Ishikawa (cell line): Measurements from ENCODE around the gene KCNG2.

Source experiments
- CEBPB ChIP-seq: IDR thresholded peaks from 2 replicates; pipeline ENCODE4 v1.6.1; 2012
- CREB1 ChIP-seq: IDR thresholded peaks from 2 replicates; pipeline ENCODE4 v1.6.1; 2012; ENCODE audit warnings: low read depth
- EGR1 ChIP-seq: IDR thresholded peaks from 2 replicates; pipeline ENCODE4 v1.6.1; 2012
- EP300 ChIP-seq: IDR thresholded peaks from 2 replicates; pipeline ENCODE4 v1.6.1; 2012; ENCODE audit warnings: borderline replicate concordance
- FOXM1 ChIP-seq: IDR thresholded peaks from 2 replicates; pipeline ENCODE4 v1.6.1; 2012; ENCODE audit warnings: low read depth, borderline replicate concordance
- NFIC ChIP-seq: IDR thresholded peaks from 2 replicates; pipeline ENCODE4 v1.6.1; 2012
- RAD21 ChIP-seq: IDR thresholded peaks from 2 replicates; pipeline ENCODE4 v1.6.1; 2012; ENCODE audit warnings: low read depth
- TAF1 ChIP-seq: IDR thresholded peaks from 2 replicates; pipeline ENCODE4 v1.6.1; 2012; ENCODE audit warnings: low read depth, mild to moderate bottlenecking
- TCF12 ChIP-seq: IDR thresholded peaks from 2 replicates; pipeline ENCODE4 v1.6.1; 2012; ENCODE audit warnings: low read depth
- TEAD4 ChIP-seq: IDR thresholded peaks from 2 replicates; pipeline ENCODE4 v1.6.1; 2012
- YY1 ChIP-seq: IDR thresholded peaks from 2 replicates; pipeline ENCODE4 v1.6.1; 2012; ENCODE audit warnings: low read depth
- ZBTB7A ChIP-seq: IDR thresholded peaks from 2 replicates; pipeline ENCODE4 v1.6.1; 2012; ENCODE audit warnings: low read depth
- TF ChIP-seq, protein P1 (sequence below): IDR thresholded peaks from 2 replicates; pipeline ENCODE4 v1.6.1; 2012
- TF ChIP-seq, protein P2 (sequence below): IDR thresholded peaks from 2 replicates; pipeline ENCODE4 v1.6.1; 2012; ENCODE audit warnings: low read depth, mild to moderate bottlenecking
- TF ChIP-seq, protein P3 (sequence below): IDR thresholded peaks from 2 replicates; pipeline ENCODE4 v1.6.1; 2012

KCNG2 gene

DNA sequence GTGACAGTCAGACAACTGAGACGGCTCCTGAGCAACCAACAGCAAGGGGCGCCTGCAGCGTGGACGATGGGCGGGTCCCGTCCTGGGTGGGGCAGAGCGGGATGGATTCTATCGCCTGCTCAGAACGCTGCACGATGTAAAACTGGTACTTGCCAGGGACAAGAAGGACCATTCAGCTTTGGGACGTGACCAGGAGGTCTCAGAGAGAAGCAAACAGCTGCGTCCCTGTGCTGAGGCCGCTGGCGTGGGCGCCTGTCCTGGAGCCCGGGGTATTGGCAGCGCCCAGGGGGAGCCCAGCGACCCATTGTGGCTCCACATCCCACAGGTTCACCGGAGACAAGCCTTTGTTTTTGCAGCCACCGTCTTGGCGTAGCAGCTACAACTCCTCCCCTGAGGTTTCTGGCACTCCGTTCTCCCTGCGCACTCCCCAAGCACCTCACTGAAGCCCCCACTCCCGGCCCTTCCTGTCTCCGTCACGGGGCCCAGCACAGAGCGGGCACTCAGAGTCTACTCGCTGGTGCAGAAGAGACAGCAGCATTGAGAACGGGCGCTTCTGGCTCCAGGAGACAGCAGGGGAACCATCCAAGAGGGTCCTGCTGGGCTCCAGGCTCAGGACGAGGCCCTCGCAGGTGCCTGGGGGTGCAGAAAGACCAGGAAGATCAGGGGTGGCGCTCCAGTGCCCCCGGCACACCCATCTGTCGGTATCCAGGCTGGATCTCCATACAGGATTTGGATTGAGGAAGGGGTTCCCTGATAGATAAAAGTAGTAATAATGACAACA is 22.1 kb upstream of the KCNG2 start:
- no peak for TF ChIP-seq CEBPB
- TF ChIP-seq EGR1 = no peak
- no peak for TF ChIP-seq TEAD4
- TF ChIP-seq RAD21 = no peak
- TF ChIP-seq YY1 = no peak
- TF ChIP-seq TCF12 = no peak
- TF ChIP-seq, protein P1, sequence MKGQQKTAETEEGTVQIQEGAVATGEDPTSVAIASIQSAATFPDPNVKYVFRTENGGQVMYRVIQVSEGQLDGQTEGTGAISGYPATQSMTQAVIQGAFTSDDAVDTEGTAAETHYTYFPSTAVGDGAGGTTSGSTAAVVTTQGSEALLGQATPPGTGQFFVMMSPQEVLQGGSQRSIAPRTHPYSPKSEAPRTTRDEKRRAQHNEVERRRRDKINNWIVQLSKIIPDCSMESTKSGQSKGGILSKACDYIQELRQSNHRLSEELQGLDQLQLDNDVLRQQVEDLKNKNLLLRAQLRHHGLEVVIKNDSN = no peak
- no peak for TF ChIP-seq EP300
- no peak for TF ChIP-seq FOXM1
- TF ChIP-seq NFIC = no peak
- TF ChIP-seq ZBTB7A = no peak
- TF ChIP-seq, protein P2, sequence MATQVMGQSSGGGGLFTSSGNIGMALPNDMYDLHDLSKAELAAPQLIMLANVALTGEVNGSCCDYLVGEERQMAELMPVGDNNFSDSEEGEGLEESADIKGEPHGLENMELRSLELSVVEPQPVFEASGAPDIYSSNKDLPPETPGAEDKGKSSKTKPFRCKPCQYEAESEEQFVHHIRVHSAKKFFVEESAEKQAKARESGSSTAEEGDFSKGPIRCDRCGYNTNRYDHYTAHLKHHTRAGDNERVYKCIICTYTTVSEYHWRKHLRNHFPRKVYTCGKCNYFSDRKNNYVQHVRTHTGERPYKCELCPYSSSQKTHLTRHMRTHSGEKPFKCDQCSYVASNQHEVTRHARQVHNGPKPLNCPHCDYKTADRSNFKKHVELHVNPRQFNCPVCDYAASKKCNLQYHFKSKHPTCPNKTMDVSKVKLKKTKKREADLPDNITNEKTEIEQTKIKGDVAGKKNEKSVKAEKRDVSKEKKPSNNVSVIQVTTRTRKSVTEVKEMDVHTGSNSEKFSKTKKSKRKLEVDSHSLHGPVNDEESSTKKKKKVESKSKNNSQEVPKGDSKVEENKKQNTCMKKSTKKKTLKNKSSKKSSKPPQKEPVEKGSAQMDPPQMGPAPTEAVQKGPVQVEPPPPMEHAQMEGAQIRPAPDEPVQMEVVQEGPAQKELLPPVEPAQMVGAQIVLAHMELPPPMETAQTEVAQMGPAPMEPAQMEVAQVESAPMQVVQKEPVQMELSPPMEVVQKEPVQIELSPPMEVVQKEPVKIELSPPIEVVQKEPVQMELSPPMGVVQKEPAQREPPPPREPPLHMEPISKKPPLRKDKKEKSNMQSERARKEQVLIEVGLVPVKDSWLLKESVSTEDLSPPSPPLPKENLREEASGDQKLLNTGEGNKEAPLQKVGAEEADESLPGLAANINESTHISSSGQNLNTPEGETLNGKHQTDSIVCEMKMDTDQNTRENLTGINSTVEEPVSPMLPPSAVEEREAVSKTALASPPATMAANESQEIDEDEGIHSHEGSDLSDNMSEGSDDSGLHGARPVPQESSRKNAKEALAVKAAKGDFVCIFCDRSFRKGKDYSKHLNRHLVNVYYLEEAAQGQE = no peak
- no peak for TF ChIP-seq TAF1

DNA sequence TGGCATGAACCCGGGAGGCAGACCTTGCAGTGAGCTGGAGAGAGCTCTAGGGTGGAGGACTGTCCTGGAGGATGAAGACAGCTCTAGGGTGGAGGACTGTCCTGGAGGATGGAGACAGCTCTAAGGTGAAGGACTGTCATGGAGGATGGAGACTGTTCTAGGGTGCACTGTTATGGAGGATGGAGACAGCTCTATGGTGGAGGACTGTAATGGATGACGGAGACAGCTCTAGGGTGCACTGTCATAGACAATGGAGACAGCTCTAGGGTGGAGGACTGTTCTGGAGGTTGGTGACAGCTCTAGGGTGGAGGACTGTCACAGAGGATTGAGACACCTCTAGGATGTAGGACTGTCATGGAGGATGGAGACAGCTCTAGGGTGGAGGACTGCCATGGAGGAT is 21.1 kb upstream of the KCNG2 start:
- TF ChIP-seq, protein P1 = no peak
- TF ChIP-seq YY1 (no peak), TAF1 (no peak), RAD21 (no peak), EP300 (no peak), ZBTB7A (no peak), NFIC (no peak), EGR1 (no peak), FOXM1 (no peak), CEBPB (no peak), TCF12 (no peak), CREB1 (no peak), TEAD4 (no peak)
- TF ChIP-seq, protein P3, sequence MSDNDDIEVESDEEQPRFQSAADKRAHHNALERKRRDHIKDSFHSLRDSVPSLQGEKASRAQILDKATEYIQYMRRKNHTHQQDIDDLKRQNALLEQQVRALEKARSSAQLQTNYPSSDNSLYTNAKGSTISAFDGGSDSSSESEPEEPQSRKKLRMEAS = no peak
- TF ChIP-seq, protein P2 = no peak

DNA sequence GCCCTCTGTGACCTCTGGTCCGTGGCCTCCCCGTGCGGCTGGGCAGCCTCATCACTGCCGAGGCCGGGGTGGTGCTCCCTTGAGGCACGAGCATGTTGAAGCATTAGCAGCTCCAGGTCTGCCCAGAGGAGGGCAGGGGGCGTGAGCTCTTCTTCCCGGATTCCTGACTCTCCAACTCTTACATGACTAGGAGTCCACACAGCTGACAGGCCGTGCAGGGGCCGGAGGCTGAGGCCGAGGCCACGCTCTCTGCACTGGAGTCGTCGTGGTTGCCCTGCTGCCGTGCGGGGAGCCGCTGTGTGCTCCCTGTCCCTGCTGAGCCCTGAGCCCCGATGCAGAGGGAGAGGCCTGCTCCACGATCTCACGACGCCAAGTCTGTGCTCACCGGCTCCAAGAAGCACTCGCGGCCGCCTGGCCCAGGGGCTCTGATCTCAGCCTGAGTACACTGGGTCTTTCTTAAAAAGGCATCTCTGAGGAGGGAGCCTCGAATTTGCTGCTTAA is 19.4 kb upstream of the KCNG2 start:
- TF ChIP-seq FOXM1 (no peak), EGR1 (no peak)

DNA sequence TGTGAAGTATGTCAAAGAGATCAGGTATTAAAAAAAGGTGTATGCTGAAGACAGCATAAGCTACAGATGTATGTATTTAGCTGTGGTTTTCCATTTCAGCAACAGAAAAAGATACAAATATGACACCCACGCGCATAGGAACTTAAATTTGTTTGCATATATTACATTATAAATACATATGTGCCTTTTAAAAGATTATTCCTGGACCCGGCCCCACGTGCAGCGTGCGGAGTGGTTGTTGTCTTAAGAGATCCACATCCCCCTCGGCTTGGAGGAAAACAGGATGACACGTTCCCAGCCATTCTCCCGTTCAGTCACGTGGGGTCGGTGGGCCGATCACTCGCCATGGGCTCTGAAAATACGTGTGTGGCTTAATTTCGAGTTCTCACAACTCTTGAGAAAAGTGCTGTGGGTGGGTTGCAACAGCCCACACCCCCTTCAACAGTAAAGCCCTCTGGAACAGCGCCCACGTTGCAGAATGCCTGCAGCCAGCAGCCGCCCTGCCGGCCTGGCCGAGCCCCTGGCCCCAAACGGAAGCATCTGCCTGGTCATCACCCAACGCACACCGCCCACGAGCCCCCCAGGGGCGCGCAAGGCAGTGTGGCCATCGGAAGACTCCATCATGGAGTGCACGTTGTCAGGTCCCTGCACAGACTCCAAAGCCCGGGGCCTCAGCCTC is 18.6 kb upstream of the KCNG2 start:
- TF ChIP-seq, protein P3 = no peak
- TF ChIP-seq FOXM1 (no peak), ZBTB7A (no peak), CREB1 (no peak), RAD21 (no peak), EP300 (no peak), TAF1 (no peak), NFIC (no peak), TEAD4 (no peak), CEBPB (no peak), EGR1 (no peak)
- TF ChIP-seq, protein P1 = no peak
- TF ChIP-seq, protein P2 = no peak
